Muscle layer of duodenum (tissue), 2 donors: ENCODE data around the gene C6orf132.

Experiments used
- H3K27ac ChIP-seq: one replicate; pipeline ENCODE4 v1.7.0; 2013; ENCODE audit warnings: mild to moderate bottlenecking, low read length
- H3K27me3 ChIP-seq: one replicate; pipeline ENCODE4 v1.7.0; 2013; ENCODE audit warnings: low read depth, mild to moderate bottlenecking, control low read depth, low read length
- H3K36me3 ChIP-seq, 2 donors: one replicate each; pipeline ENCODE4 v1.7.0; 2013; ENCODE audit warnings: low read length in 2 of 2, control low read depth in 1 of 2, mild to moderate bottlenecking in 1 of 2; ENCODE audit not compliant: insufficient read depth in 2 of 2, control insufficient read depth in 1 of 2
- H3K4me1 ChIP-seq, 2 donors: one replicate each; pipeline ENCODE4 v1.7.0; 2013; ENCODE audit warnings: low read length in 2 of 2, mild to moderate bottlenecking in 2 of 2, control low read depth in 1 of 2, moderate library complexity in 1 of 2; ENCODE audit not compliant: insufficient read depth in 2 of 2, control insufficient read depth in 1 of 2
- H3K4me3 ChIP-seq, 2 donors: one replicate each; pipeline ENCODE4 v1.7.0; 2013; ENCODE audit warnings: low read length in 2 of 2, low read depth in 1 of 2, mild to moderate bottlenecking in 1 of 2
- H3K9me3 ChIP-seq, 2 donors: one replicate each; pipeline ENCODE4 v1.7.0; 2013; ENCODE audit warnings: low read length in 2 of 2, control low read depth in 1 of 2, mild to moderate bottlenecking in 1 of 2; ENCODE audit not compliant: control insufficient read depth in 1 of 2
- donor health status: healthy.

C6orf132 gene

DNA sequence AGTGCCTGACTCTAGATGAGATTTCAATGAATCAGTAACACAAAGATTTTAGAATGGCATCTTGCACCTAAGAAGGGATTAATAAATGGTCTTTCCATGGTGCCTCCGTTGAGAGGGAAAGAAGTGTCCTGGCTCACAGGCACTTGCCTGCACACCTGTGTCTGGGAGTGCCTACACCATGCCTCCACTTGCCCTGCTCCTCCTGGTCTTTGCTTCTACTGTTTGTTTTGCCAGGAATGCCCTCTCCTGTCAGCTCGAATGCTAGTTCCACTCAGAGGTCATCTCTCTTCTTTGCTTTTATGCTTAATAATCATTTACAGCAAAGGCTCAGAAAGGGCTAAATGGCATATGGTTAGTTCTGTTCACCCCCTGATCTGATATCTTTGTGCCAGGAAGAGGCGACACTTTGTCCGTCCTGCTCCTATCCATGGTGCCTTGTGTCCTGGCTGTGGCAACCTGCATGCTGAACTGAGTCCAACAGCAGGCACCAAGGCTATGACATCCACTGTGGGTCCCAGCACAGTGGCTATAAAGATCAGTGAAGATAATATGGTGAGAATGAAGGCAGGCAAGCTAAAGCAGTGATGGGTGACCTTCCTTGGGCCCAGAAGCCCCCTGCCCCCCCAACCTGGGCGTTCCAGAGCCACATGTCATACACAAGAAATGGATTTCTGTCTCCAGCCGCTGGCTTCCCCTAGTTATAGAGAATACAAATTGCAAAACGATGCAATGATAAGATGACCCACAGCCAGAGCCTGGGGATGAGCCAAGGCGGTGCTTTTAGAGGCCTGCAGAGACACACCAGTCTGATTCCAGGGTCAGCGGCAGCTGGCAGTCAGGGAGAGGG is 1.4 kb downstream of the C6orf132 start:
- H3K4me3 ChIP-seq, result peak overlapping the region; percentile 55 to 63
- H3K36me3 ChIP-seq, result no peaks in the 10 kb centered on the region

GRCh38 chr6:42140032-42140431 is 2.4 kb downstream of the C6orf132 start:
- H3K4me3 ChIP-seq, result peak overlapping the region in 1 of 2 donors; percentile 63
- H3K36me3 ChIP-seq, result no peaks in the 10 kb centered on the region
- no peaks in the 10 kb centered on the region for H3K27me3 ChIP-seq
- peak overlapping the region; percentile 88 for H3K27ac ChIP-seq
- H3K4me1 ChIP-seq, result peaks cover 0 to 5% of the 10 kb centered on the region in 2 donors
- no peaks in the 10 kb centered on the region for H3K9me3 ChIP-seq

More for the DNA sequence above, 1.4 kb downstream of the C6orf132 start:
- H3K27me3 ChIP-seq, result no peaks in the 10 kb centered on the region
- H3K4me1 ChIP-seq, result peaks cover 0 to 5% of the 10 kb centered on the region in 2 donors
- H3K9me3 ChIP-seq, result no peaks in the 10 kb centered on the region
- peak overlapping the region; percentile 88 for H3K27ac ChIP-seq

GRCh38 chr6:42138630-42139619 is 3.5 kb downstream of the C6orf132 start:
- H3K27ac ChIP-seq, result peak overlapping the region; percentile 75
- H3K4me3 ChIP-seq, result no peak overlapping the region
- no peaks in the 10 kb centered on the region for H3K9me3 ChIP-seq
- H3K36me3 ChIP-seq, result no peaks in the 10 kb centered on the region
- peaks cover 0 to 5% of the 10 kb centered on the region in 2 donors for H3K4me1 ChIP-seq
- H3K27me3 ChIP-seq, result no peaks in the 10 kb centered on the region

DNA sequence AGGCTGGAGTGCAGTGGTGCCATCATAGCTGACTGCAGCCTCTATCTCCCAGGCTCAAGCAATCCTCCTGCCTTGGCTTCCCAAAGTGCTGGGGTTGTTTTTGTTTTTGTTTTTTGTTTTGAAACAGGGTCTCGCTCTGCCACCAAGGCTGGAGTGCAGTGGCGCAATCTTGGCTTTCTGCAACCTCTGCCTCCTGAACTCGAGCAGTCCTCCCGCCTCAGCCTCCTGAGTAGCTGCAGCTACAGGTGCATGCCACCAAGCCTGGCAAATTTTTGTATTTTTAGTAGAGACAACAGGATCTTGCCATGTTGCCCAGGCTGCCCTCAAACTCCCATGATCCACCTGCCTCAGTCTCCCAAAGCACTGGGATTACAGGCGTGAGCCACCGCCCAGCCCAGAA is 4.2 kb downstream of the C6orf132 start:
- H3K27ac ChIP-seq, result no peak overlapping the region
- H3K27me3 ChIP-seq, result no peaks in the 10 kb centered on the region
- peaks cover 0 to 5% of the 10 kb centered on the region in 2 donors for H3K4me1 ChIP-seq
- H3K4me3 ChIP-seq, result no peak overlapping the region
- no peaks in the 10 kb centered on the region for H3K36me3 ChIP-seq
- H3K9me3 ChIP-seq, result no peaks in the 10 kb centered on the region

- Histone ChIP-seq H3K4me1 (peaks cover 0 to 2% of the 10 kb centered on the region in 2 donors), H3K36me3 (no peaks in the 10 kb centered on the region), H3K27ac (peak overlapping the region; percentile 61), H3K4me3 (peak overlapping the region in 1 of 2 donors; percentile 7), H3K27me3 (no peaks in the 10 kb centered on the region), H3K9me3 (no peaks in the 10 kb centered on the region)
Observed at GRCh38 chr6:42137194-42137753, 5.1 kb downstream of the C6orf132 start.

DNA sequence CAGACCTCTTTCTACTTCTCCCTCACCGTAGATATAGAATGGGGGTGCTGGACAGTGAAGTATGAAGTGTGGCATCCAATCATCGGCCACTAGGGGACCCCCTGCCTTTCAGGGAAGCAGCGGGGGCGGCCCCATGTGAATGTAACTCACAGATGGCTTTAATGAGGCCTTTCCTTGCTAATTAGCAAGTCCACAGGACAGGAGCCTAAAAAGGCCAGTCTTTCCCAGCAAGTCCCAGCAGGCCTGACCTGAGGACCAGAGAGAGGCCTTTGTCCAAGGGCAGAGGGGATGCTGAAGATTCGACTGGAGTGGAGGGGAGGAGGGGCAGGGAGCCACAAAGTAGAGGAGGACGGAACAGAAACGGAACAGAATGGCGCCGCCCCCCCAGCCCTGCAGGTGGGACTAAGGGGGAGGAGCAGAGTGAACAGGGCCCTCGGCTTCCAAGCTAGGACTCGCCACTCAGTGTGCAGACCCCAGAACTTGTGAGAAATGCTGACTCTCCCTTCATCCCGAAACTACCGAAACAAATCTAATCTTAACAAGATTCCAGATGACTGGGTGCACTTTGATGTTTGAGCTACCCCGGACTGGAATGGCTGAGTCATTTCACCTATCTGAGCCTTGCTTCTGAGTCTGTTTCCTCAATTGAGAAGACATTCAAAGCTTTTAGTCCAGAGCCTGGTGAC is 5.8 kb downstream of the C6orf132 start:
- Histone ChIP-seq H3K4me1 (no peaks in the 10 kb centered on the region), H3K27ac (peak overlapping the region; percentile 67)

GRCh38 chr6:42135722-42136121 is 6.7 kb downstream of the C6orf132 start:
- Histone ChIP-seq H3K36me3 (no peaks in the 10 kb centered on the region), H3K4me3 (no peak overlapping the region), H3K27ac (no peak overlapping the region), H3K27me3 (no peaks in the 10 kb centered on the region), H3K4me1 (no peaks in the 10 kb centered on the region), H3K9me3 (no peaks in the 10 kb centered on the region)

More for the DNA sequence above, 5.8 kb downstream of the C6orf132 start:
- Histone ChIP-seq H3K27me3 (no peaks in the 10 kb centered on the region), H3K9me3 (no peaks in the 10 kb centered on the region), H3K36me3 (no peaks in the 10 kb centered on the region), H3K4me3 (peak overlapping the region in 1 of 2 donors; percentile 7)

- no peak overlapping the region for H3K27ac ChIP-seq
Observed at GRCh38 chr6:42135161-42135560, 7.3 kb downstream of the C6orf132 start.

GRCh38 chr6:42133926-42134325 is 8.5 kb downstream of the C6orf132 start:
- H3K27me3 ChIP-seq, result no peaks in the 10 kb centered on the region
- H3K4me3 ChIP-seq, result no peak overlapping the region
- H3K9me3 ChIP-seq, result no peaks in the 10 kb centered on the region
- no peaks in the 10 kb centered on the region for H3K36me3 ChIP-seq
- H3K4me1 ChIP-seq, result no peaks in the 10 kb centered on the region
- H3K27ac ChIP-seq, result no peak overlapping the region

More at GRCh38 chr6:42135161-42135560, 7.3 kb downstream of the C6orf132 start:
- no peaks in the 10 kb centered on the region for H3K9me3 ChIP-seq
- H3K4me3 ChIP-seq, result no peak overlapping the region
- no peaks in the 10 kb centered on the region for H3K4me1 ChIP-seq
- H3K27me3 ChIP-seq, result no peaks in the 10 kb centered on the region
- no peaks in the 10 kb centered on the region for H3K36me3 ChIP-seq

DNA sequence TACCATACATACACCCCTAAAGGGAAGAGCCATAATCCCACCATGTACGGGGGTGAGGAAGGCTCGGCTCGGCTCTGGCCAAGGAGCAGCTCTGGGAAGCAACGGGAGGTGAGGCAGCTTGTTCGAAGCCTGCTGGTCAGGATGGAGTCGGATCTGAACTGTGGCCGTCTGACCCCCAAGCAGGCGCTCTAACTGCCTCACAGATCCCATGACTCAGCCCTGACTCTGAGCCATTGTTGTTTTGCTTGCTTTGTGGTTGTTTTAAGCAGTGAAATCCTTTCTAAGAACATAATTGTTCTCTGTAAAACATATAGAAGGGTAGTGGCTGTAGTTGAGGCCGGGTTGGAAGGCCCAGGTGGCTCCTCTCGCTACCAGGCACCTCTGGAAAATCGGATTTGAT is 10.9 kb downstream of the C6orf132 start:
- H3K36me3 ChIP-seq, result no peaks in the 10 kb centered on the region
- H3K4me3 ChIP-seq, result no peak overlapping the region

More for the DNA sequence above, 10.9 kb downstream of the C6orf132 start:
- no peaks in the 10 kb centered on the region for H3K9me3 ChIP-seq
- H3K4me1 ChIP-seq, result no peaks in the 10 kb centered on the region
- no peak overlapping the region for H3K27ac ChIP-seq
- no peaks in the 10 kb centered on the region for H3K27me3 ChIP-seq
